H9 (cell line): ENCODE data around the gene SLC12A6. TPM values are rescaled to one million over a fixed set of nuclear protein-coding genes. Genes with fewer than 3 reads are reported as not detected.
"Not testable (repeated sequence)": the region's sequence is repeated elsewhere in the genome, so short reads cannot be mapped to it uniquely, and the experiment has no call there.

Source experiments
- DNase-seq: peaks from one replicate; pipeline ENCODE4 v3.0.0-alpha.2; 2017
- H2AFZ ChIP-seq: one replicate; pipeline ENCODE4 v1.6.1; 2013; ENCODE audit warnings: mild to moderate bottlenecking, low read length, control low read depth, moderate library complexity
- H2AK5ac ChIP-seq: 2 replicates; pipeline ENCODE4 v1.6.1; 2013; ENCODE audit warnings: low read length, control low read depth, mixed read lengths; ENCODE audit not compliant: insufficient read length
- H2BK120ac ChIP-seq: one replicate; pipeline ENCODE4 v1.6.1; 2013; ENCODE audit warnings: low read depth, mild to moderate bottlenecking, low read length, control low read depth, inconsistent platforms; ENCODE audit not compliant: poor library complexity, severe bottlenecking
- H2BK12ac ChIP-seq: 2 replicates; pipeline ENCODE4 v1.6.1; 2013; ENCODE audit warnings: low read length, control low read depth, mixed read lengths, low read depth; ENCODE audit not compliant: insufficient read length
- H2BK15ac ChIP-seq: 2 replicates; pipeline ENCODE4 v1.6.1; 2013; ENCODE audit warnings: low read depth, low read length, control low read depth
- H2BK20ac ChIP-seq: one replicate; pipeline ENCODE4 v1.6.1; 2013; ENCODE audit warnings: low read depth, mild to moderate bottlenecking, low read length, control low read depth, inconsistent platforms; ENCODE audit not compliant: poor library complexity, severe bottlenecking
- H2BK5ac ChIP-seq: 2 replicates; pipeline ENCODE4 v1.6.1; 2013; ENCODE audit warnings: low read length, control low read depth, mixed read lengths; ENCODE audit not compliant: insufficient read length
- H3K14ac ChIP-seq: 2 replicates; pipeline ENCODE4 v1.6.1; 2013; ENCODE audit warnings: low read length, control low read depth; ENCODE audit not compliant: insufficient read depth
- H3K18ac ChIP-seq: 2 replicates; pipeline ENCODE4 v1.6.1; 2013; ENCODE audit warnings: low read depth, mild to moderate bottlenecking, mixed read lengths, low read length, control low read depth; ENCODE audit not compliant: insufficient read length
- H3K23ac ChIP-seq: 2 replicates; pipeline ENCODE4 v1.6.1; 2013; ENCODE audit warnings: low read length, control low read depth, mixed read lengths, low read depth; ENCODE audit not compliant: insufficient read length
- H3K23me2 ChIP-seq: 2 replicates; pipeline ENCODE4 v1.6.1; 2013; ENCODE audit warnings: low read depth, mild to moderate bottlenecking, mixed read lengths, low read length, control low read depth; ENCODE audit not compliant: insufficient read length, poor library complexity, severe bottlenecking
- H3K27ac ChIP-seq: 2 replicates; pipeline ENCODE4 v1.5.1; 2013; ENCODE audit warnings: low read length, control low read depth, mixed read lengths, low read depth; ENCODE audit not compliant: insufficient read length
- H3K27me3 ChIP-seq: 2 replicates; pipeline ENCODE4 v1.6.1; 2013; ENCODE audit warnings: low read length, control low read depth, inconsistent platforms; ENCODE audit not compliant: insufficient read depth
- H3K4ac ChIP-seq: 2 replicates; pipeline ENCODE4 v1.6.1; 2013; ENCODE audit warnings: low read depth, mild to moderate bottlenecking, control low read depth, inconsistent platforms, low read length, moderate library complexity
- H3K4me1 ChIP-seq: 2 replicates; pipeline ENCODE4 v1.6.1; 2013; ENCODE audit warnings: low read length, control low read depth, inconsistent platforms; ENCODE audit not compliant: insufficient read depth
- H3K4me2 ChIP-seq: 2 replicates; pipeline ENCODE4 v1.6.1; 2013; ENCODE audit warnings: low read length, control low read depth, mixed read lengths; ENCODE audit not compliant: insufficient read length, insufficient read depth
- H3K56ac ChIP-seq: 2 replicates; pipeline ENCODE4 v1.6.1; 2013; ENCODE audit warnings: low read depth, mild to moderate bottlenecking, mixed read lengths, low read length, control low read depth; ENCODE audit not compliant: insufficient read length
- H3K79me1 ChIP-seq: 2 replicates; pipeline ENCODE4 v1.6.1; 2013; ENCODE audit warnings: low read depth, mild to moderate bottlenecking, moderate library complexity, low read length, control low read depth, inconsistent platforms; ENCODE audit not compliant: insufficient read depth, poor library complexity, severe bottlenecking
- H3K79me2 ChIP-seq: 2 replicates; pipeline ENCODE4 v1.6.1; 2013; ENCODE audit warnings: low read length, control low read depth, inconsistent platforms; ENCODE audit not compliant: insufficient read depth
- H3K9ac ChIP-seq: 2 replicates; pipeline ENCODE4 v1.6.1; 2013; ENCODE audit warnings: low read length, control low read depth, mixed read lengths; ENCODE audit not compliant: insufficient read length; ENCODE audit errors: extremely low read depth
- H3K9me3 ChIP-seq: one replicate; pipeline ENCODE4 v1.6.1; 2013; ENCODE audit warnings: low read depth, low read length, inconsistent platforms; ENCODE audit not compliant: control insufficient read depth
- H3T11ph ChIP-seq: one replicate; pipeline ENCODE4 v1.6.1; 2013; ENCODE audit warnings: mild to moderate bottlenecking, low read length, control low read depth, inconsistent platforms
- H4K20me1 ChIP-seq: one replicate; pipeline ENCODE4 v1.6.1; 2013; ENCODE audit not compliant: control insufficient read depth, insufficient read length, insufficient read depth
- H4K5ac ChIP-seq: 2 replicates; pipeline ENCODE4 v1.6.1; 2013; ENCODE audit warnings: low read depth, mild to moderate bottlenecking, mixed read lengths, low read length, control low read depth; ENCODE audit not compliant: insufficient read length
- H4K8ac ChIP-seq: replicated peaks from 2 replicates; pipeline ENCODE4 v1.6.1; 2013; ENCODE audit warnings: low read length, control low read depth, mixed read lengths, low read depth; ENCODE audit not compliant: insufficient read length
- H4K91ac ChIP-seq: 2 replicates; pipeline ENCODE4 v1.6.1; 2013; ENCODE audit warnings: low read depth, mild to moderate bottlenecking, moderate library complexity, mixed read lengths, low read length, control low read depth; ENCODE audit not compliant: insufficient read length
- H3K27ac Mint-ChIP-seq, 3 experiments: 2 replicates in 2 of 3; 3 replicates in 1 of 3; pipeline ENCODE4 v1.8.0; 2020 to 2021; ENCODE audit warnings: mixed read lengths in 3 of 3, mild to moderate bottlenecking in 1 of 3, moderate library complexity in 1 of 3
- H3K27me3 Mint-ChIP-seq: 2 replicates; pipeline ENCODE4 v1.8.0; 2021; ENCODE audit warnings: low read depth, mild to moderate bottlenecking, moderate library complexity, mixed read lengths
- H3K36me3 Mint-ChIP-seq, 3 experiments: 2 replicates in 2 of 3; 3 replicates in 1 of 3; pipeline ENCODE4 v1.8.0; 2020 to 2021; ENCODE audit warnings: low read depth in 3 of 3, mixed read lengths in 3 of 3; ENCODE audit not compliant: insufficient read depth in 1 of 3
- H3K4me1 Mint-ChIP-seq, 2 experiments: 2 replicates each; pipeline ENCODE4 v1.8.0; 2020; ENCODE audit warnings: mixed read lengths in 2 of 2
- H3K4me3 Mint-ChIP-seq, 2 experiments: 2 replicates in 1 of 2; 3 replicates in 1 of 2; pipeline ENCODE4 v1.8.0; 2020 to 2021; ENCODE audit warnings: mild to moderate bottlenecking in 2 of 2, mixed read lengths in 2 of 2, moderate library complexity in 1 of 2
- H3K9me3 Mint-ChIP-seq, 2 experiments: 2 replicates in 1 of 2; 3 replicates in 1 of 2; pipeline ENCODE4 v1.8.0; 2020; ENCODE audit warnings: mild to moderate bottlenecking in 2 of 2, mixed read lengths in 2 of 2, moderate library complexity in 1 of 2
- WGBS: extraction: QIAGEN DNeasy Blood & Tissue Kit; methylation state at CpG from one replicate; pipeline ENCODE4 v1.1.7; 2013; ENCODE audit warnings: missing lambda C conversion rate, low lambda C conversion rate, mixed read lengths; ENCODE audit not compliant: insufficient read length; ENCODE audit errors: extremely low coverage; 5-methylcytosine and 5-hydroxymethylcytosine counted together
- total RNA-seq: library from RNA; stranded (reverse); gene quantifications from 2 replicates; pipeline ENCODE4 v1.2.1, GENCODE V29; 2021

Gene SLC12A6
- total RNA-seq, 1 experiment from 2014 or later, result 11.1 TPM

- H3K23ac ChIP-seq, H3K23me2 ChIP-seq, H2AFZ ChIP-seq, H3K4me2 ChIP-seq, H4K5ac ChIP-seq, DNase-seq, H2BK15ac ChIP-seq, H4K8ac ChIP-seq, H3K27ac Mint-ChIP-seq, H3K27ac ChIP-seq, H4K91ac ChIP-seq, H3K18ac ChIP-seq, H2BK5ac ChIP-seq, H3K4ac ChIP-seq, H3K4me3 Mint-ChIP-seq, H2BK20ac ChIP-seq, H3K79me2 ChIP-seq, H2AK5ac ChIP-seq, H3K9me3 Mint-ChIP-seq, H3K27me3 ChIP-seq, H3T11ph ChIP-seq, H3K79me1 ChIP-seq, H3K4me1 ChIP-seq, H2BK12ac ChIP-seq, H3K14ac ChIP-seq, H2BK120ac ChIP-seq, H3K9ac ChIP-seq, H4K20me1 ChIP-seq, H3K36me3 Mint-ChIP-seq, H3K56ac ChIP-seq, H3K9me3 ChIP-seq: not testable (repeated sequence)
- Mint-ChIP-seq H3K27me3 (peaks cover 13% of the 10 kb centered on the region), H3K4me1 (peaks cover 11 to 13% of the 10 kb centered on the region in 2 experiments)
- no CpG with 5 or more reads among the region's 4 CpGs for WGBS
These were observed 42.9 kb upstream of the SLC12A6 start for GRCh38 chr15:34380491-34380890.
